Uterus (tissue), 4 donors: Measurements from ENCODE around the gene EFEMP2. TPM values are rescaled to one million over a fixed set of nuclear protein-coding genes. Genes with fewer than 3 reads are reported as not detected.
A peak's percentile ranks its signal among the peaks of the same experiment; 100 is the strongest.

ENCODE experiments used
- DNase-seq, 2 donors: peaks; one replicate each; pipeline ENCODE4 v3.0.0-alpha.2; 2019 to 2020
- H3K27ac ChIP-seq, 2 donors: fragments of 200-600 bp; sonication (generic); 1 replicate in 1 of 2; 2 replicates in 1 of 2; pipeline ENCODE4 v1.5.1; 2016 to 2018
- H3K27me3 ChIP-seq, 2 donors: fragments of 200-600 bp; sonication (generic); one replicate each; pipeline ENCODE4 v1.5.1; 2018 to 2019; ENCODE audit warnings: control low read depth in 1 of 2
- H3K36me3 ChIP-seq, 2 donors: fragments of 200-600 bp; sonication (generic); one replicate each; pipeline ENCODE4 v1.5.1; 2019; ENCODE audit warnings: control low read depth in 1 of 2
- H3K4me1 ChIP-seq, 2 donors: fragments of 200-600 bp; sonication (generic); one replicate each; pipeline ENCODE4 v1.5.1; 2018 to 2019; ENCODE audit warnings: control low read depth in 1 of 2
- H3K4me3 ChIP-seq, 2 donors: fragments of 200-600 bp; sonication (generic); 1 replicate in 1 of 2; 2 replicates in 1 of 2; pipeline ENCODE4 v1.5.1; 2018 to 2019; ENCODE audit warnings: mild to moderate bottlenecking in 1 of 2
- H3K9me3 ChIP-seq, 2 donors: fragments of 200-600 bp; sonication (generic); one replicate each; pipeline ENCODE4 v1.5.1; 2019; ENCODE audit warnings: control low read depth in 1 of 2
- CTCF ChIP-seq, 4 experiments: fragments of 200-600 bp in 2 of 4; fragments of 450-650 bp in 2 of 4; sonication (generic) in 2 of 4; IDR thresholded peaks; one replicate each; pipeline ENCODE4 v1.5.1; 2016 to 2019; ENCODE audit warnings: antibody characterized with exemption in 4 of 4, mild to moderate bottlenecking in 2 of 4, moderate library complexity in 1 of 4
- POLR2A ChIP-seq, 2 donors: fragments of 450-650 bp; IDR thresholded peaks; one replicate each; pipeline ENCODE4 v1.6.1; 2016; ENCODE audit warnings: antibody characterized with exemption in 2 of 2, mild to moderate bottlenecking in 1 of 2, moderate library complexity in 1 of 2
- intact Hi-C: fragments of 100-400 bp; cut with DNase I; formaldehyde crosslinking; loops from one replicate; pipeline ENCODE4 v1.15.1; 2023; ENCODE audit warnings: low total_unique reads
- total RNA-seq, 4 donors: library from RNA; depleted of rRNA in 3 of 4; stranded (reverse); fragments of >200 nt in 3 of 4; gene quantifications; one replicate each; pipeline versions ENCODE4 v1.1.0 to v1.2.4, GENCODE V29; 2014 to 2023
- donor health status: DM: yes; HTN: yes; CAD: no.

EFEMP2 gene
- total RNA-seq, 4 donors from 2014 or later = 56.1 to 165 (median 87.3) TPM

GRCh38 chr11:65862941-65863888 is 9.4 kb downstream of the EFEMP2 start:
- H3K4me1 ChIP-seq = peaks cover 6 to 7% of the 10 kb centered on the region in 2 donors
- H3K36me3 ChIP-seq = no peaks in the 10 kb centered on the region
- peak overlapping the region in 1 of 2 donors; percentile 18 for H3K27ac ChIP-seq
- H3K9me3 ChIP-seq = no peaks in the 10 kb centered on the region
- intact Hi-C loops = no loop called here
- H3K4me3 ChIP-seq = no peak overlapping the region
- no peaks in the 10 kb centered on the region for H3K27me3 ChIP-seq
- peak; percentile 29 to 35 for DNase-seq
- TF ChIP-seq POLR2A (IDR thresholded peaks at IDR 0.05) (no peak), CTCF (IDR thresholded peaks at IDR 0.05) (no peak)

- Histone ChIP-seq H3K36me3 (no peaks in the 10 kb centered on the region), H3K4me3 (no peak overlapping the region), H3K27me3 (no peaks in the 10 kb centered on the region), H3K4me1 (peaks cover 6 to 7% of the 10 kb centered on the region in 2 donors), H3K9me3 (no peaks in the 10 kb centered on the region), H3K27ac (peak overlapping the region; percentile 98 to 99)
- intact Hi-C loops = no loop called here
- peak; percentile 17 to 25 for DNase-seq
- TF ChIP-seq CTCF (IDR thresholded peaks at IDR 0.05) = no peak
- TF ChIP-seq POLR2A (IDR thresholded peaks at IDR 0.05) = no peak
Observed at GRCh38 chr11:65862191-65862735, 10.3 kb downstream of the EFEMP2 start.

DNA sequence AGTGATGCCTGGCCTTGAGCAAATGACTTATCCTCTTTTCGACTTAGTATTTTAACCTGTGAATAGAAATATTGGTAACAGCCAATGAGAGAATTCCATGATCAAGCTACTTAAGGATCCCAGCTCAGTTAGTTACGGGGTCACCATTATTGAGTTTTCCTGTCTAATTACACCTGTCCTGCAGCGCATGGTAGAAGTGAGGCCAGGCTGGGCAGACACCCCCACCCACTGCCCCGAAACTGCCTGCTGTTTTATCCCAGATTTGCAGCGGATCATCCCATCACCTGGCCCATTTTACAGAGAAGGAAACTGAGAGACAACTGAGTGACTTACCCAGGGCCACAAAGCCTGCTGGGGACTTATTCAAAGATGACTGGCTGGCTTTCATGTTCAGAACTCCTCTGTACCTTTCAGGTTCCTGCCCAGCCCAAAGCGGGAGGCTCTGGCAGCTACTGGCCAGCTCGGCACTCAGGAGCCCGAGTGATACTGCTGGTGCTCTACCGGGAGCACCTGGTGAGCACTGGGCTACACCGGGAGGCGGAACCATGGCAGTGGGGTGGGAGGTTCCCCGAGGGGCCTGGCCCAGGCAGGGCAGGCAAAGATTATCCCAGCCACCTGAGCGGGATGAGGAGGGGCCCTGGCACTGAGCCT is 10.9 kb downstream of the EFEMP2 start:
- TF ChIP-seq POLR2A (IDR thresholded peaks at IDR 0.05) (no peak), CTCF (IDR thresholded peaks at IDR 0.05) (no peak)
- H3K4me1 ChIP-seq = peaks cover 7% of the 10 kb centered on the region in 2 donors
- peak; percentile 16 to 35 for DNase-seq
- H3K27ac ChIP-seq = peak overlapping the region; percentile 98 to 99
- H3K9me3 ChIP-seq = no peaks in the 10 kb centered on the region
- no peaks in the 10 kb centered on the region for H3K36me3 ChIP-seq
- H3K27me3 ChIP-seq = no peaks in the 10 kb centered on the region
- intact Hi-C loops = no loop called here
- H3K4me3 ChIP-seq = peak overlapping the region; percentile 92 to 99

- Histone ChIP-seq H3K9me3 (no peaks in the 10 kb centered on the region), H3K27ac (peak overlapping the region; percentile 98 to 99), H3K27me3 (no peaks in the 10 kb centered on the region), H3K36me3 (no peaks in the 10 kb centered on the region), H3K4me1 (peaks cover 7 to 13% of the 10 kb centered on the region in 2 donors), H3K4me3 (peak overlapping the region; percentile 92 to 99)
- no peak for TF ChIP-seq POLR2A (IDR thresholded peaks at IDR 0.05)
- TF ChIP-seq CTCF (IDR thresholded peaks at IDR 0.05) = no peak
- intact Hi-C loops = no loop called here
- DNase-seq = peak in 1 of 2 donors; percentile 45
Observed at GRCh38 chr11:65861165-65861505, 11.5 kb downstream of the EFEMP2 start.
